ENCODE results near the gene KIF26B.

DNA sequence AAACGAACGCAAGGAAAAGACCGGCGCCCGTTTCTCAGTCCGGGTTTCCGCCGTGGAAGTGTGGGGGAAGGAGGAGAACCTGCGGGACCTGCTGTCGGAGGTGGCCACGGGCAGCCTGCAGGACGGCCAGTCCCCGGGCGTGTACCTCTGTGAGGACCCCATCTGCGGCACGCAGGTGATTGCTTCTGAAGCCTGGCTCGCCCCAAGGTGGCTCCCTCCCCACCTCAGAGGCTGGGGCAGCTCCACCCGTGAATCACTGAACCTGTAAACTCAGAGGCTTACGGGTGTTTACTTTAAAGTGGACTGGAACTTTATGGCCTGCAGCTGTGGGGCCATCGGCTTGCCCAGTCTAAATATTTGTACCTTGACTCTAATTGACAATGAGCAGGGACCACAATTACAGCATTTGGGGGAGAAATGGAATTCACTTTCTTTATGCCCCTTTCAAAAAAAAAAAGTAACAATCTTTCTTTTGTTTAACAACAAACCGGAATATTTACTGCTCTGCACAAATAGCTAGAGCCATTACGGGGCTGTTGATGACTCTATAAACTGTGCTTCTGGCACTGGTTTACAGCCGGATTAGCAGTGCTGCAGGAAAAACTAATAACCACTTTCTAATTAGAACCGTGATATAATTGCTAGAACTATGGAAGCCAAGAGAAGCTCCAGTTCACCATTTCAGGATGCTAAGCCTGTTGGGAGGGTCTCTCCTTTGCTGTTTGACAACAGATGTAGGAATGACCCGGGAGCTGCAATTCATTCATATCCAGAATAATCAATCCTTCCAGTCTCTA lies 454.8 kb downstream of the KIF26B start:
- no peak for TF ChIP-seq CTCF (IDR thresholded peaks at IDR 0.05)
- TF ChIP-seq MAFK (IDR thresholded peaks at IDR 0.05; ENCODE audit: partially characterized antibody), result no peak
- TF ChIP-seq MAX (IDR thresholded peaks at IDR 0.05), result no peak
- TF ChIP-seq HOXB13 (CRISPR knock-in tag; IDR thresholded peaks at IDR 0.05; ENCODE audit: low read depth), result no peak
- TF ChIP-seq REST (IDR thresholded peaks at IDR 0.05), result no peak
- no peak for TF ChIP-seq E2F6 (IDR thresholded peaks at IDR 0.05; ENCODE audit: borderline replicate concordance, low read depth)
- no peak for TF ChIP-seq PHF8 (IDR thresholded peaks at IDR 0.05; ENCODE audit: borderline replicate concordance, low read depth)
- TF ChIP-seq RCOR1 (IDR thresholded peaks at IDR 0.05; ENCODE audit: low read depth, low read length), result no peak
- TF ChIP-seq HOXA7 (CRISPR knock-in tag; IDR thresholded peaks at IDR 0.05), result no peak
- no peak for TF ChIP-seq BHLHE40 (IDR thresholded peaks at IDR 0.05; ENCODE audit: low read depth, low read length)
- no peak for TF ChIP-seq RFX5 (IDR thresholded peaks at IDR 0.05)

Measured in A549 (cell line).